ENCODE measurements around the gene OSBP2. TPM values are rescaled to one million over a fixed set of nuclear protein-coding genes. Genes with fewer than 3 reads are reported as not detected.
"Not testable (repeated sequence)": the region's sequence is repeated elsewhere in the genome, so short reads cannot be mapped to it uniquely, and the experiment has no call there.

OSBP2 gene
- polyA plus RNA-seq, 3 donors from 2014 or later, result 0.19 to 2.4 (median 0.35) TPM

DNA sequence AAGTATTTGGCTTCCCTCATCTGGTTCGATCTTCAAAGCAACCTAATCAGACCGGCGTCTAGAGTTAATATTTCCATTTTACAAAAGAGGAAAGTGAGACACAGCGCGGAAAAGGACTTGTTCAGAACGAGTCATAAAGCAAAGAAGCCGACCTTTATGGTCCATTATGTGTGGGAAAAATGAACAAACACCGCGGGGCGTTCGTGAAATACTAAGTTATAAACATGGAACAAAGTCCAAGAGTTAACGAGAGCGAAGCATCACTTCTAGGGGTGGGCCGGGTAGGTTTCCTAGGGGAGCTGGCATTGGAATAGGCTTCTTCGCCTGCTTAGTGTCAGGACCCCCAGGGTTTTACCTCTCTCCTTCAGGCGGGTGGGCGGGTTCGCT, 27.6 kb upstream of the OSBP2 start:
- peaks cover 9 to 13% (median 13%) of the 10 kb centered on the region in 3 donors for H3K27me3 Mint-ChIP-seq (ENCODE audit: low read depth in 3 of 3)
- H3K36me3 Mint-ChIP-seq, result peaks cover 8 to 19% (median 15%) of the 10 kb centered on the region in 3 donors
- H3K9me3 Mint-ChIP-seq, result no peaks in the 10 kb centered on the region
- DNase-seq, result no peak
- peak overlapping the region; percentile 57 to 96 (median 90) for H3K27ac Mint-ChIP-seq
- peaks cover 20 to 32% of the 10 kb centered on the region in 2 donors for H3K4me1 Mint-ChIP-seq
- H3K4me3 Mint-ChIP-seq, result peak overlapping the region; percentile 94 to 96 (median 95)

DNA sequence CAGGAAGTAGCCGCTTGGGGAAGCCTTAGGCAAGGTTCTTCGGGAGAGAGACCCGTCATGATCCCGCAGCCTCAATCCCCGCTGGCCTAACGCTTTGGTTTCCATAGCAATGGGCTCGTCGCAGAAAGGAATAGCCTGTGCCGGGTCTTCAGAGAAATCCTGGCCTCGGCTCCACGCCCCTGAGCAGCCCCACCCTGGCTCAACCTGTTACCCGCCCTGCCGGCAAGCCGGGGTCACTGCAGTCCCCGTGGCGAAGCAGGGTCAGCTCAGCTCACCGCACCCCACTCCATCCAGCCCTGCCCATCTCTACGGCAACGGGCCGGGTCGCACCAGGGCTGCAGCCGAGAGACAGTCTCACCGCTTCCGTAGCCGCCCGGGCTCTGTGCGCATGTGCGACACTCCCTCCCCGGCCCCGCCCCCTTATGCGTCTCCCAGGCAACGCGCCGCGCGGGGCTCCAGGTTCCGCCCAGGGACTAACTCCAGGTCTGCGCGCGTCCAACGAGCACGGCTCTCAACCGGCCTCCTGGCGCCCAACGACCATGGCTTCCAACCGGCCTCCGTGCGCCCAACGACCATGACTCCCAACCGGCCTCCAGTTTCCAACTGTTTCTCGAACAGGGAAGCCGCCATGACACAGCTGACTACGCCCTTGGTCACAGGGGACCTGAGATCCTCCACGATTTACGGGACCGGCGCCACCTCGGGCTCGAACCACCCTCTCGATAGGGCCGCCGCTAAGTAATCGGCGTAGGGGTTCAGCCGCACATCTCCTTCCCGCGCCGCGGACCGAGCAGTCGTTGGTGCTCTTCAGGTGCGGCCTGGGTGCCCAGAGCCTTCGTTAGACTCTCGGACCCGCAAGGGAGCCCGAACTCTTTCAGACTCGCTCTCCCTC, 26.9 kb upstream of the OSBP2 start, which contains the start of gene DUSP18:
TSS of gene DUSP18 (minus strand) at position 382 of the 892 bp plus-strand sequence. CDS start 3,872 bp downstream, outside the sequence.
- peaks cover 20 to 32% of the 10 kb centered on the region in 2 donors for H3K4me1 Mint-ChIP-seq

DNA sequence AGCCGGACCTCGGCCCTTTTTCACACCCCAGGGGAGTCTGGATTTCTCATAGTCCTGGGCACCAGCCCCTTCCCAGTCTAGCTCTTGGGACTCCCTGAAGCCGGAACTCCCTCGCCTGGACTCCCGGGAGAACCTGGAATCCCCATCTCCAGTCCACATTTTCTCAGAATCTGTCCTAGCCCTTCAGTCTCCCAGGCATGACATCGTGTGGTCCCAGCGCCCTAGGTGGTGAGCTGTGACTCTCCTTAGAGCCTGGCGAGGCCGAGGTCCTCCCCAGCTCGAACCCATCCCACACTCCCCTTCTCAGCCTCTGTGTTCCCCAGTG, 26.3 kb upstream of the OSBP2 start:
- H3K4me3 Mint-ChIP-seq, result peak overlapping the region; percentile 94 to 96 (median 95)
- H3K27me3 Mint-ChIP-seq (ENCODE audit: low read depth in 3 of 3), result peaks cover 9 to 13% (median 13%) of the 10 kb centered on the region in 3 donors
- H3K27ac Mint-ChIP-seq, result peak overlapping the region; percentile 48 to 96 (median 86)
- H3K36me3 Mint-ChIP-seq, result peaks cover 2 to 10% (median 6%) of the 10 kb centered on the region in 3 donors
- H3K4me1 Mint-ChIP-seq, result peaks cover 20 to 32% of the 10 kb centered on the region in 2 donors
- H3K9me3 Mint-ChIP-seq, result no peaks in the 10 kb centered on the region
- no peak for DNase-seq

More for the DNA sequence above, 26.9 kb upstream of the OSBP2 start, which contains the start of gene DUSP18:
- H3K27ac Mint-ChIP-seq, result peak within 1 kb of the TSS; percentile 57 to 96 (median 90)
- H3K27me3 Mint-ChIP-seq (ENCODE audit: low read depth in 3 of 3), result peaks cover 9 to 13% (median 13%) of the 10 kb centered on the region in 3 donors
- no peaks in the 10 kb centered on the region for H3K9me3 Mint-ChIP-seq
- H3K36me3 Mint-ChIP-seq, result peaks cover 7 to 16% (median 12%) of the 10 kb centered on the region in 3 donors
- H3K4me3 Mint-ChIP-seq, result peak within 1 kb of the TSS; percentile 94 to 96 (median 95)
- DNase-seq, result peak; percentile 95

DNA sequence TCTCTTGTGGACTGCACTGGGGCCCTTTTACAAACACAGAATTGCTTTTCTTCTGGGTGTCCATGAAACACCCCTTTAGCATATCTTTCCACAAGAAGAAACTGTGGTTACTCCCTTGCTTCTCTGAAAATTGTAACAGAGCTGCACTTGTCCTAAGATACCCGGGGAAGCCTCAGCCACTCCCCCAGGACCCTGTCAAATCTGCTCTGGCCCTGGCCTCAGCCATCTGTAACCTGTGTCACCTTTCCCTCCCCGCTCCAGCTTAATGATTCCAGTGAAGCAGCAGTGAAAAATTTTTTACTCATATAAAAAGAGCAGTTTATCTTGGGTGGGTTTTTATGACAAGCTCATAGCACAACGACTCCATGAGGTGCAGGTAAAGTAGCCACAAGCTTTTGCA, 23.6 kb upstream of the OSBP2 start:
- Mint-ChIP-seq H3K36me3 (no peaks in the 10 kb centered on the region), H3K4me3 (no peak overlapping the region), H3K4me1 (peaks cover 19 to 24% of the 10 kb centered on the region in 2 donors), H3K27me3 (ENCODE audit: low read depth in 3 of 3) (peaks cover 9 to 14% (median 13%) of the 10 kb centered on the region in 3 donors), H3K9me3 (no peaks in the 10 kb centered on the region), H3K27ac (peak overlapping the region in 3 of 6 donors; percentile 35 to 62 (median 61))
- no peak for DNase-seq

DNA sequence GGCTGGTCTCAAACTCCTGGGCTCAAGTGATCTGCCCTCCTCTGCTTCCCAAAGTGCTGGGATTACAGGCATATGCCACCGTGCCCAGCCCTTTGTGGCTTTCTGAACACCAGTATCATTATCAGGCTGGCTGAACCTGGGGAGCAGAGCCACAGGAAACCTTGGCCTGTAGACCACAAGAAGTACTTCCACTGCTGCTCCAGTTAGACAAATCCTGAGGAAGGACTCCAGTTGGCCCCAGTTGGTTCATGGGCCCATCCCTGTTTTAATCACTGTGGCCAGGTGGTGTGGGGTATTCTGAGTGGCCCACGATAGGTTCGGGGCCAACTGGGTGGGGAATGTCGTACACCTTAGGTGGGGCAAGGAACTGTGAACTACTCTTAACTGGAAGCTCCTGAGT, 21.5 kb upstream of the OSBP2 start:
- Mint-ChIP-seq H3K4me3 (no peak overlapping the region), H3K27me3 (ENCODE audit: low read depth in 3 of 3) (peaks cover 0 to 7% (median 6%) of the 10 kb centered on the region in 3 donors), H3K4me1 (peaks cover 5 to 6% of the 10 kb centered on the region in 2 donors), H3K9me3 (no peaks in the 10 kb centered on the region), H3K27ac (no peak overlapping the region), H3K36me3 (no peaks in the 10 kb centered on the region)
- no peak for DNase-seq

DNA sequence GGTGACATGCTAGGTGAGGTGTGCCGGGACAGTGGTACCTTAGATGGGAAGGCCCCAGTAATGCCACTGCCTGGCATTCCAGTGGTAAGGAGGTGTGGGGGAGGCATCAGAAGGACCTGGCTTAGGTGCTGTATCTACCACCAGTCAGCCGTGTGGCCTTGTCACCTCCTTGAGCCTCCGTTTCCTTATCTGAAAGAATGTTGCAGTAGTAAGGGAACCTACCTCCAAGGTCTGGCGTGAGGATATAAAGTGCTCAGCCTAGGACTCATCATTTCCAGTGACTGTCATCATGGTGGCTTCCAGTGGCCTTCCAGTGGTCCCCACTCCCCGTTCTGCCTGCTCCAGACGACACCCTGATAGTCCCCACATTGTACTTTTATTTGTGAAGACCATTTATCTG, 20.2 kb upstream of the OSBP2 start:
- H3K4me3 Mint-ChIP-seq, result no peak overlapping the region
- H3K27me3 Mint-ChIP-seq (ENCODE audit: low read depth in 3 of 3), result peaks cover 0 to 4% (median 0%) of the 10 kb centered on the region in 3 donors
- H3K27ac Mint-ChIP-seq, result no peak overlapping the region
- no peaks in the 10 kb centered on the region for H3K9me3 Mint-ChIP-seq
- H3K36me3 Mint-ChIP-seq, result no peaks in the 10 kb centered on the region
- H3K4me1 Mint-ChIP-seq, result no peaks in the 10 kb centered on the region
- DNase-seq, result no peak

DNA sequence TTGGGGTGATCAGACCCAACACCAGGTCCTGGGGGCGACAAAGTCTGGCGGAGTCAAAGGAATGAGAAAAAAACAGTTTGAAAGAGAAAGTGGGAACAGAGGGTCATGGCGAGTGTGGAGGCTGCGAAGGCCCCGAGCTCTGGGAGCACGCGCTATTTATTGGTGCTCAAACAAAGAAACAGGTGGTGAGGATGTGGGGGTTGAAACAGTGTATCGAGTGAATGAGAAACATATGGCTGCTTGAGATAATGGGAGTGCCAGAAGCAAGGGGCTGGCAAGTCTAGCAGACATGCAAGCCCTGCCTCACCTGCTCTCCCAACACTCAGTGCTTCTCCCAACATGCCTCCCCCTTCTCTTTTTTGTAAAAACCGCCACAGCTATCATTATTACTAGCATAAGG, 19.2 kb upstream of the OSBP2 start:
- Mint-ChIP-seq H3K27me3 (ENCODE audit: low read depth in 3 of 3) (peaks cover 0 to 4% (median 0%) of the 10 kb centered on the region in 3 donors), H3K36me3 (no peaks in the 10 kb centered on the region), H3K4me1 (no peaks in the 10 kb centered on the region), H3K9me3 (no peaks in the 10 kb centered on the region), H3K27ac (no peak overlapping the region), H3K4me3 (no peak overlapping the region)
- DNase-seq, result no peak

DNA sequence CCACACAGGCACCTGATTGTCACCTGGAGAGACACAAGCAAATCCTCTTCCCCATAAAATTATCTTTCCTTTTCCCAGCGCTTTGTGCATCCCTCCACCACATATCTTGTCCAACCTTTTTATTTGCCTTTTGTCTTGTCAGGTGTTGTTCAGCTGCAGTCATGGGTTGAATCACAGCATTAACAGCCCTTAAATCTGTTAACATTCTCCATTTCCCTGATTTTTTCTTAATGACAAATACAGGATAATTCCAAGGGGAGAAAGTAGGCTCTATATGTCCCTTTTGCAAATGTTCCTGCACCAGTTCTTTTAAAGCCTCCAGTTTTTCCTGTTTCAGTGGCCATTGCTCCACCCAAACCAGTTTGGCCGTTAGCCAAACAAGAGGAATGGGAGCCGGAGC, 18.1 kb upstream of the OSBP2 start:
- not testable (repeated sequence) for H3K27me3 Mint-ChIP-seq (ENCODE audit: low read depth in 3 of 3); H3K36me3 Mint-ChIP-seq; H3K4me1 Mint-ChIP-seq; H3K9me3 Mint-ChIP-seq; DNase-seq; H3K27ac Mint-ChIP-seq; H3K4me3 Mint-ChIP-seq

DNA sequence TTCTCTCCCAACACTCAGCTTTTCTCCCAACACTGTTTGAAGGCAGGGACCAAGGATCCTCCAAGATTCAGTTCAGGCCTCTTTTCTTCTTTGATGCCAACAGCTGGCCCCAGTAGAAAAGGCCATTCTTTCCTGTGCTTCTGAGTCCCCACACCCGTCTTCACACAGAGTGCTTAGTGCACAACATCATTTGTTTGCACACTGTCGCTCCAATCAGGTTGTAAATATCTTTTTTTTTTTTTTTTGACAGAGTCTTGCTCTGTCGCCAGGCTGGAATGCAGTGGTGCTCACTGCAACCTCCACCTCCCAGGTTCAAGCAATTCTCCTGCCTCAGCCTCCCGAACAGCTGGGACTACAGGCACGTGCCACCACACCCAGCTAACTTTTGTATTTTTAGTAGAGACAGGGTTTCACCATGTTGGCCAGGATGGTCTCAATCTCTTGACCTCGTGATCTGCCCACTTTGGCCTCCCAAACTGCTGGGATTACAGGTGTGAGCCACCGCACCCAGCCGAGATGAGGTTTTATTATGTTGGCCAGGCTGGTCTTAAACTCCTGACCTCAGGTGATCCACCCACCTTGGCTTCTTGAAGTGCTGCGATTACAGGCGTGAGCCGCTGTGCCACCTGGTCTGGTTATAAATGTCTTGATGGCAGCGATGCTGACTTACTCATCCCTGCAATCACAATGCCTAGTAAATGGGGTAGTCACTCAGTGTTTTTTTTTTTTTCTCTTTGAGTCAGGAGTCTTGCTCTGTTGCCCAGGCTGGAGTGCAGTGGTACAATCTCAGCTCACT, 14.6 kb upstream of the OSBP2 start:
- H3K27me3 Mint-ChIP-seq (ENCODE audit: low read depth in 3 of 3); H3K27ac Mint-ChIP-seq; H3K4me1 Mint-ChIP-seq; DNase-seq; H3K4me3 Mint-ChIP-seq; H3K36me3 Mint-ChIP-seq; H3K9me3 Mint-ChIP-seq: not testable (repeated sequence)

DNA sequence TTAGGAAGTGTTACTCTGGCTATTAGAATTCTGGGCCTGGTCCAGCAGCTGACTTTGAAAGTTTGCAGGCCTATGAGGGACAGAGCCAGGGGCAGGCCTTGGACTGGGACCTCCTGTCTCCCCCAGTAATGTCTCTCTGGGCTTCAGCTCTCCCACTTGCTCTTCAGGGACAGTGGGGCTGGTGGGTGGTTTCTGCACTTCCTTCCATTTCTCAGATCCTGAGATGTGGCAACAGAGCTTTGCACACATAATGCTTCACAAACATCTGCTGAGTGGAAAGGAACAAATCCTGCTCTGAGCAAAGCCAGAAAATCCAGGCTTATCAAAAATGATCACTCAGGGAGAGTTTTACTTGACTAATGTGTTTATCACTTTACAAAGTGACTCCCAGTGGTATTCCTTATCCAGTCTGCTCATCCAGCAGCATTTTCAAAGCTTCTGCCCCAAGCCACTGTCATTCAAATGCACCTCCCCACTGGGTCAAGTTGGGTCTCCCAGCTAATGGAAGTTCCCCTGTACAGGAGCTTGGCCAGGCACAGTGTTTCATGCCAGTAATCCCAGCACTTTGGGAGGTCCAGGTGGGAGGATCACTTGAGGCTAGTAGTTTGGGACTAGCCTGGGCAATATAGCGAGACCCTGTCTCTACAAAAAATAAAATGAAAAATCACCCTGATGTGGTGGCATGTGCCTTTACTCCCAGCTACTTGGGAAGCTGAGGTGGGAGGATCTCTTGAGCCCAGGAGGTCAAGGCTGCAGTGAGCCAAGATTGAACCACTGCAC, 13.5 kb upstream of the OSBP2 start:
- Mint-ChIP-seq H3K4me1 (no peaks in the 10 kb centered on the region), H3K36me3 (no peaks in the 10 kb centered on the region), H3K4me3 (no peak overlapping the region), H3K9me3 (no peaks in the 10 kb centered on the region), H3K27ac (no peak overlapping the region), H3K27me3 (ENCODE audit: low read depth in 3 of 3) (peaks cover 0 to 2% (median 1%) of the 10 kb centered on the region in 3 donors)
- DNase-seq, result no peak

DNA sequence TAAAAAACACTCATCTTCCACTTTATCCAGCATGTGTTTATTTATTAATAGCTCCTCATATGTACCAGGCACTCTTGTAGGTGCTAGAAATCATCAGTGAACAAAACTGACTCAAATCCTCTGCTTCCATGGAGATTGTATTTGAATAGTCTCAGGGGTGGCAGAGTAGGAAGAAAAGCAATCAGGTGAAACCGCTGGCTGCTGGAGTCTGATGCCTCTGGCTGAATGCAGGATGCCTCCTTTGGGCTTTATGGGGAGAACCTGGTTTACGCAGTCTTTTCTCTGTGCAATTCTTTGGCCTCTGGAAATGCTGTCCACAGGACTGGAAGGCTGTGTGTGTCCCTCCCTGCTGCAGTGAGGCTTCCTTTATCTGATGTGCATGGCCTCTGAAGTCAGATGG, 12.8 kb upstream of the OSBP2 start:
- DNase-seq, result no peak
- H3K4me3 Mint-ChIP-seq, result no peak overlapping the region
- no peaks in the 10 kb centered on the region for H3K4me1 Mint-ChIP-seq
- peaks cover 0 to 3% (median 1%) of the 10 kb centered on the region in 3 donors for H3K27me3 Mint-ChIP-seq (ENCODE audit: low read depth in 3 of 3)
- H3K36me3 Mint-ChIP-seq, result no peaks in the 10 kb centered on the region
- no peak overlapping the region for H3K27ac Mint-ChIP-seq
- no peaks in the 10 kb centered on the region for H3K9me3 Mint-ChIP-seq

DNA sequence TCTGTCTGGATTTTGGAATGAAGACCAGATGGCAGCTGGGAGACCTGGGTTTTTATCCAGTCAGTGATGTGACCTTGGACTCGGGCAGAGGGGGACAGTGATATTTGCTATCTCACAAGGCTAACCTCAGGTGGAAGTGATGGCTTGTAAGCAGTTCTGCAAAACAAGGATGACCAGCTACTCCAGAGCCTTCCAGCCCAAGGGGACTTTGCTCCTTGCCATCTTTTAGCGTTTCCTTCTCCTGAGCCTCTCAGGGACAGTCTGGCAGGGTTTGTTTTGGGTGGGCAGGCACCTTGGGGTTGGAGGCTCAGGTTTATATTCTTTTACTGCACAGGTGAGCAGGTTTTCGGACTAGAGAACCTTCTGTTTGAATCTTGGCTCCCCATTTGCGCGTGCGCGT, 9.5 kb upstream of the OSBP2 start:
- Mint-ChIP-seq H3K27ac (no peak overlapping the region), H3K36me3 (no peaks in the 10 kb centered on the region), H3K4me1 (no peaks in the 10 kb centered on the region), H3K9me3 (no peaks in the 10 kb centered on the region), H3K4me3 (no peak overlapping the region), H3K27me3 (ENCODE audit: low read depth in 3 of 3) (peaks cover 0 to 2% (median 1%) of the 10 kb centered on the region in 3 donors)
- DNase-seq, result no peak

DNA sequence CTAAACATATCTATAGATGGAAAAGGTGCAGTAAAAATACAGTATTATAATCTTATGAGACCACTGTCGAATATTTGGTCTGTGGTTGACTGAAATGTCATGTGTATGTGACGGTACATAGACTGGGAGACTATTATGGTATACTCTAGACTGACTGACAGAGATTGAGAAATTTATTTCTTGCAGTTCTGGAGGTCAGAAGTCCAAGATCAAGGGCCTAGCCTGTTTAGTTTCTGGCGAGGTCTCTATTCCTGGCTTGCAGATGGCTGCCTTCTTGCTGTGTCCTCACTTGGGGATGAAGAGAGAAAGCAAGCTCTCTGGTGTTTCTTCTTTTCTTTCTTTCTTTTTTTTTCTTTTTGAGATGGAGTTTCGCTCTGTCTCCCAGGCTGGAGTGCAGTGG, 7.3 kb upstream of the OSBP2 start:
- DNase-seq, result no peak
- Mint-ChIP-seq H3K4me1 (no peaks in the 10 kb centered on the region), H3K9me3 (no peaks in the 10 kb centered on the region), H3K27ac (no peak overlapping the region), H3K36me3 (no peaks in the 10 kb centered on the region), H3K27me3 (ENCODE audit: low read depth in 3 of 3) (peaks cover 0 to 2% (median 1%) of the 10 kb centered on the region in 3 donors), H3K4me3 (no peak overlapping the region)

Measured in immature natural killer cell (primary cell).